CD4-positive, alpha-beta T cell treated with Interleukin-6 at 100 ng/mL for 8 hours (primary cell): Measurements from ENCODE around the gene NUMB.
"Not testable (repeated sequence)": the region's sequence is repeated elsewhere in the genome, so short reads cannot be mapped to it uniquely, and the experiment has no call there.

Experiments used
- DNase-seq: peaks from one replicate; pipeline ENCODE4 v3.0.0-alpha.2; 2020; ENCODE audit warnings: mixed read lengths, low spot score

The NUMB gene

GRCh38 chr14:73359445-73359844, 98.9 kb downstream of the NUMB start:
- no peak for DNase-seq

DNA sequence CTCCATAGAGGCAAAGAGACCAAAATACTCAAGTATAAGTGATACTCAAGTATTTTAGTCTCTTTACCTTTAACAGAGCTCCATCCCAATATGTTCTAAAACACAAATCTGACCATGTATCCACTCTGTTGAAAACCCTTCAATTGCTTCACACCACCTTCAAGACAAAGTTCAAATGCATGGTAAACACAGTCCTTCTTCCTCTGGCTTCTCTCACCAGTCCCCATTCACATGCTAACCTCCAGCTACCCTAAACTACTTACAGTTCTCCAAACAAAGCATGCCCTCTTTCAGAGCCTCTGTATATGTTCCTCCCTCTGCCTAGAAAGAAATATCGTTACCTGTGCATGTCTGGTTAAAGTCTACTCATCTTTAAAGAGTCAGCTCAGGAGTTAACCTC, 100.2 kb downstream of the NUMB start:
- DNase-seq, result no peak

DNA sequence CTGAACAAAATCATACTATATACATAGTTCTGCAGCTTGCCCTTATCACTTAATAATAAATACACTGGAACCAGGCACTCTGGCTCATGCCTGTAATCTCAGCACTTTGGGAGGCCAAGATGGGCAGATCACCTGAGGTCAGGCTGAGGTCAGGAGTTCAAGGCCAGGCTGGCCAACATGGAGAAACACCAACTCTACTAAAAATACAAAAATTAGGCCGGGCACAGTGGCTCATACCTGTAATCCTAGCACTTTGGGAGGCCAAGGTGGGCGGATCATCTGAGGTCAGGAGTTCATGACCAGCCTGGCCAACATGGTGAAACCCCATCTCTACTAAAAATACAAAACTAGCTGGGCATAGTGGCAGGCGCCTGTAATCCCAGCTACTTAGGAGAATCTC, 109.3 kb downstream of the NUMB start:
- not testable (repeated sequence) for DNase-seq

- DNase-seq, result no peak
Observed at GRCh38 chr14:73344319-73344718, 114.0 kb downstream of the NUMB start.

DNA sequence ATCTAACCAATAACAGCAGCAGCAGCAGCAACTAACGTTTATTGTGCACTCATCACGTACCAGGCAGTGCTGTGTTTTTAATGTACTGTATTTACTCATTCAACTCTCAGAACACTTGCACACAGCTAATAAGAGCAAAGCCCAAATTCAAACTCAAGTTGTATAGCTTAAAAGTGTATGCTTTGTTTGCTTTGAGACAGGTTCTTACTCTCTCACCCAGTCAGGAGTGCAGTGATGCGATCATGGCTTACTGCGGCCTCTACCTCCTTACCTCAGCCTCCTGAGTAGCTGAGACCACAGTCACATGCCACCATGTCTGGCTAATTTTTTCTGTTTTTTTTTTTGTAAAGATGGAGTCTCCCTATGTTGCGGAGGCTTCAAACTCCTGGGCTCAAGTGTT, 115.7 kb downstream of the NUMB start:
- no peak for DNase-seq

DNA sequence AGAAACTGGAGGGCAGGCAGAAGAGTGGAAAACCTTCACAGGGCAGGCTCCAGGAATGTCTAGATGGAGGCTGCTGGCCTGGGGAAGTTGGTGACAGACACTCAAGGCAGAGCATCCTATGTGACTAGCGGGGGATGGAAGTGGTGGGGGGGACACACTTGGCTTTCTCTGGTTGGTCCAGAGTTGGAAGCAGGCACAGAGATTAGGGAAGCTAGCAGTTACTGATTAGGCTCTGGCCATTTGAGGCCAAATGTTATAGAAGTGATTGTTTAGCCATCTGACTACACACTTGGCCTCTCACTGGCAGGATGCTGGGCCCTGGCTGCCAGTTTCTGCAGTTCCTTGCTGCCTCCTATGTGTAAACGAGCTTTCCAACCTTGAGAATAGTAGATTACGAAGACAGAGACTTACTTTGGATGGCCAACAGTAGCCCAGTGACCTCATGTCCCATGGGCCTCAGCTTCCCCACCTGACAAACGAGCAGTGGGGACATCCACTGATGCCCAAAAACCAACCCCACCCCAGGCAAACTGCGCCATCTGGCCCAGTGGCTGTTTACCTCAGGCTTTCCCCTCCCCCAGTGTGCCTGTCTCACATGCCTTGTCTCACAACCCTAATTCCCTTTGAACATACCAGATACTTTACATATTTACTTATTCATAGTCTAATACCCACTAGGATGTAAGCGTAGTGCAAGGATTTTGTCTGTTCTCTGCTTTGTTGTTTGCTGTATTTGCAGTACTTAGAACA, 118.3 kb downstream of the NUMB start:
- DNase-seq, result no peak

DNA sequence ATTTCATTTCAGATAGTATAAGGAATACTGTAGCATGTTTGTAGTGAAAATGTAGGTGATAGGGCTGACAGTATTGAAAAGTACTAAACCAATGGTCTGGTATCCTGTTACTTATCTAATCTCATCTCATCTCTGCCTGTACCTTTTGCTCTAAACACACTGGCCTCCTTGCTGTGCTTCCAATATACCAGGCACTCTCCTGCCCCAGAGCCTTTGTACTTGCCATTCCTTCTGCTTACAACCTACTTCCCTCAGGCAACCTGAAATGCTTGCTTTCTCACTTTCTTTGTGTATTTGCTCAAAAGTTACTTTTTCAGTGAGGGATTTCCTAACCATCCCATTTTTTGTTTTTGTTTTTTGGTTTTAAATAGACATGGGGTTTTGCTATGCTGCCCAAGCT, 119.1 kb downstream of the NUMB start:
- DNase-seq, result no peak

- no peak for DNase-seq
Observed at GRCh38 chr14:73338551-73338950, 119.8 kb downstream of the NUMB start.

DNA sequence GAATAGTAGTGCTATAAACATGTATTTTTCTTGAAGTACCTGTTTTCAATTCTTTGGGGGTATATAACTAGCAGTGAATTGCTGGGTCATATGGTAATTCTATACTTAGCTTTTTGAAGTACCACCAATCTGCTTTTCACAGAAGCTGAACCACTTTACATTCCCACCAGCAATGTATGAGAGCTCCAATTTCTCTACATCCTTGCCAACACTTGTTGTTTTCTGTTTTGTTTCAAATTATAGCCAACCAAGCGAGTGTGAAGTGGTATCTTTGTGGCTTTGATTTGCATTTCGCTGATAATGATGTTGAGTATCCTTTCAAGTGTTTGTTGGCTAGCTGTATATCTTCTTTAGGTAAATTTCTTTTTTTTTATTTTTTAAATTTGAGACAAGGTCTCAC, 125.3 kb downstream of the NUMB start:
- no peak for DNase-seq

DNA sequence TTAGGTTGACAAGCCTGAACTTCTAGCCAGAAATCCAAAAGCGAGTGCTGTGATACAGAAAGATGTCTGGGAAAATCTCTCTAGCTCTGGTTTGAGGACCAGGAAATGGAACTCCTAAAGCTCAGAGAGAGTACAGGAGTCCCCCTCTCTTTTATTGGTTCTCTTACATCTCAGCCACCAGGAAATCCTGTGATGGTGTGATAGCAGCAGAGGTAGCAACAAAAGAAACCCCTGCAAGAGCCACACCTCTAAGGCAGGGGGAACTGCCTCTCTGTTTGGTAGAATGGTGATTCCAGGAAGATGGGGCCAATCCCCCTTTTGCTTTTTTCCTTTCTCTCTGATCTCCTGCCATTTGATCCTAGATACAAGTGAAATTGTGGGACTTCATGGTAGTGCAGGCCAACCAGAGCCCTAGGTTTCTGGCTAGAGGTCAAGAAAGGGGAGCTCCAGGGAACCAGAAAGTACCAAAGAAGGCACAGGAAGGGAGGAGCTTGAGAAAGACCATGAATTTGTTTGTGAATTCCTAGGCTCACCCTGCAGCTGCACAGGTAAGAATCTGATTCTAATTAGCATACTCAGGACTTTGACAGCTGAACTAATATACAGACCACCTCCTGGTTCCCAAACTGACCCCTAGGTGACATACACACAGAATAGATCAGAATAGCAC, 132.6 kb downstream of the NUMB start:
- DNase-seq, result peak; percentile 29

DNA sequence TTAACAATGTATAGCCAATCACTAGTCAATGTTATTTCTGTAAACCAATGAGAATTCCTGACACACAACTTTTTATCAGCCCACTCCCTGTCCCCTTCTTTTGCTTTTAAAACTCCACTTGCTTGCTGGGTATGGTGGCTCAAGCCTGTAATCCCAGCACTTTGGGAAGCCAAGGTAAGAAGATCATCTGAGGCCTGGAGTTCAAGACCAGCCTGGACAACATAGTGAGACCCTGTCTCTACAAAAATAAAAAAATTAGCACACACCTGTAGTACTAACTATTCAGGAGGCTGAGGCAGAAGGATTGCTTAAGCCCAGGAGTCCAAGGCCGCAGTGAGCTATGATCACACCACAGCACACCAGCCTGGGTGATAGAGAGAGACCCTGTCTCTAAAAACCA, 133.3 kb downstream of the NUMB start:
- no peak for DNase-seq

DNA sequence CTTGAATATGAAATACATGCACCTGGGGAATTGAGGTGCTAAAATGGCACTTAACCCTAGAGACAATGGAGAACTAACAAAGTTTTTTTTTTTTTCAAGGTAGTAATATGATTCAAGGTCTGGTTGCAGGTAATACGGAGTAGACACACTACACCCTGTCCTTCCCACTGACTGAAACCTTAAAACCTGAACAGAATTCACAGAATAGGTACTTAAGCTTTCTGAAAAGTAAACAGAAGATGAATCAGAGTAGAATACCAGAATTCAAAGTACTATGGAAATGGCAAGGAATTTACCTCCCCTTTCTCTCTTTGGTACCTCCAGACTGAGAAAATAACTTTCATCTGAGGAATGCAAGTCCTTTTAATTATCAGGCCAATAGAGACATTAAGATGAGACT, 133.8 kb downstream of the NUMB start:
- DNase-seq, result no peak

DNA sequence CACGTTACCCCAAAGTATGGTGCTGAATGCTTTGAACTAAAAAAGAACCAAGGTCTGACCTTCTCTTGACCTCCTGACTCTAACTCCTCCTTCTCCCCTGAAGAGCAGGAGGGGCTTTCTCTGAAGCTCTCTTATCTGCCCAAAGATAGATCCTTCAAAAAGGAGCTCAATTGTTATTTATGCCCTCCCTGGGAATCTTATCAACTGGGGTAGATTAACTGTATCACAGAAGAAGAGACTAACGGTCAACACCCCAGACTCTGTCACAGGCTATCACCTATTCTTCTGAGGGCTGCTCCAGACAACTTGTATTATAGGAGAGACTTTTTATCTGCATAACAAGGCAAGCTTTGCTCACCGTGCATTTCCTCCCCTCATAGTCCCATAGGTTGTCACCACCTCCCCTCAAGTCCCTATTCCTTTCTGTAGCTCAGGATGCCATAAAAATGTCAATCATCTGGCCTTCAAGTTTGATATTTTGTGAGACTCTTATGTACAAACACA, 134.4 kb downstream of the NUMB start:
- DNase-seq, result no peak

DNA sequence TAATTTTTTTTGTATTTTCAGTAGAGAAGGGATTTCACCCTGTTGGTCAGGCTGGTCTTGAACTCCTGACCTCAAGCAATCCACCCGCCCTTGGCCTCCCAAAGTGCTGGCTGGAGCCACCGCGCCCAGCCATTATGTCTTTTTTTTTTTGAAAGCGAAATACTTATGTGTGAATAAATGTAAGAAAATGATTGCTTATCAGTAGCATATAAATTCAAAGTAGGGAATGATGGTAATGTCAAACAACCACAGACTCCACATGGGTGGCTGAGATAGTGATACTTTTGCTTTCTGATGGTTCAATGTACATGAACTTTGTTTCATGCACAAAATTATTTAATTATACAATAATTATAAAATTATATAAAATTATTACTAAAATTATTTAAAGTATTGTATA, 145.2 kb downstream of the NUMB start:
- no peak for DNase-seq

DNA sequence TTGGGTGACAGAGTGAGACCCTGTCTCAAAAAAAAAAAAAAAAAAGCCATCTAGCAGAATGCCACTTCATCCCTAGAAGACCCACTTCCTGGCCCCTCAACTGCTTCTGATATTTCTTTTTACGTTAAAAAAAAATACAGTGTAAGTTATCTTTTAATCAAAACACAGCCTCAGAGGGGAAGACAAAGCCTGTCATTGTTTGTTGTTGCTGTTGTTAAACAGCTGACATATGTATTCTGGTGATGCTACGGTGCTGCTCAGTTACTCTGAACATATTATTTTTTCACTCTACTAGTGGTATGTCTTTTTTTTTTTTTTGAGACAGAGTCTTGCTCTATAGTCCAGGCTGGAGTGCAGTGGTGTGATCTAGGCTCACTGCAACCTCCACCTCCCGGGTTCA, 145.7 kb downstream of the NUMB start:
- no peak for DNase-seq

DNA sequence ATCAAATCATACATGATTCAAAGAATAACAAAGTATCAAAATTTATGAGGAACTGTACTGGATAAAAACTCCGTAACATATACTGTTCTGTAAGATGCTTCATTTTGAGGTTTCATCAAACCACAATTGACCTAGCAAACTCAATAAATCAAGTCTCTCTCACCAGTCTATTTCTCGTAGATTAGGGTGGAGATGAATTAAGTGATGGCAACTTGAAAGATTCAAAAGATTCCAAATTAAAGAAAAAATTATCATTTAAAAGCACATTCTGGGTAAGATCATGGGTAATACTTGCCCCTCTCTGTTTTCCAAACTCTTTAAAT, 146.7 kb downstream of the NUMB start:
- no peak for DNase-seq

GRCh38 chr14:73309207-73309606, 149.1 kb downstream of the NUMB start:
- DNase-seq, result not testable (repeated sequence)

DNA sequence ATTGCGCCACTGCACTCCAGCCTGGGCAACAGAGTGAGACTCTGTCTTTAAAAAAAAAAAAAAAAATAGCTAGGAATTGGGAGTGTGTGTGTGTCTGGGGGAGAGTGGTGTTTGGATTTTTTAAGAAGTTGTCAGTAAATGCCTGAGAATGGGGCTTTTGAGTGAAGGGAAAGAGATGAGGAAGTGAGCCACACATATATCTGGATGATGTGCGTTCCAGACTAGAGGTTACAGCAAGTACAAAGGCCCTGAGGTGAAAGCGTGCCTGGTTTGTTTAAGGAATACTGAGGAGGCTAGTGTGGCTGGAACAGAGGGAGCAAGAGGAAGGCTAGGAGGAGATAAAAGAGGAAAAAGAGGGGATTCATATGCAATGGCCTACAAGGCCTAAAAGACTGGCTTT, 151.1 kb downstream of the NUMB start:
- DNase-seq, result no peak

DNA sequence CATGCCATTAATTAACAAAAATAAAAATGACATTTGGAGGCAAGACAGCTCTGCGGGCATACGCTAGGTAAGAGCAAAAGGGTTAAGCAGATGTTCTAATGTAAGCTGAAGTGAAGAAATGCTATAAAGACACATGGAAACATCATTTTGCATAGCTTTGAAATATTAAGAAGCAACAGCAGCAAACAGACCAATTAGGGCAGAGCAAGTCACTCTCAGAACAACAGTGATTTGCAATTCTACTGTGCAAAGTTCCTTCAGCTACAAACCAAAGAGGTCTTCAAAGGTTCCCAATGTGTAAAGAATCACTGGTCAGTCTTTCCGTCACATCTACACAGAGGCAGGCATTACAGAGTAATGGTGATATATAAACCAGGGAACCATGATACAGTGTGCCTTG, 152.8 kb downstream of the NUMB start:
- no peak for DNase-seq

DNA sequence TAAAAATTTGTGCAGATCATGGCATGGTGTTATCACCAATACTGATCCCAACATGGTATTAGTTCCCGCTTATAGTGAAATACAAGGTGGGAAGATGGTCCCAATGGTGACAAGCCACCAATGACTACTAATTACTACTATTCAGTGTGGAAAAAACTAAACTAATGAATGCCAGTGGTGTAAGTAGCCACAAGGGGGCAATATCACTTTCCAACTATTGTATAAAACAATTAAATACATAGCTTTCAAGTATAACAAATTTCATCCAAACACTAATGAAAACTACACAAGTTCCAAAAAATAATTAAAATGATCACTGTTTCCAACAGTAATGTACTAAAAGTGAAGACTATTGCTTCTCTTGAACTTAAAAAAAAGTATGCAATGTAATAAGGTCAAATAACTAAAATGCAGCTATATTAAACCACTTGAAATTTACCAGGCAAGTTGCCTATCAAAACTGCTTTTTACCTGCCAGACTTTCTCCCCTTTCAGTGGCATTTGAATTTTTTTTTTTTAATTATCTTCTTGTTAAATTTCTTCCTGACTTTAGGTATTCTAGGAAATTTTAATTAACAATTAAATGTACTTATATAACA, 163.0 kb downstream of the NUMB start:
- peak; percentile 27 for DNase-seq

- no peak for DNase-seq
Observed at GRCh38 chr14:73293782-73294781, 164.3 kb downstream of the NUMB start.

GRCh38 chr14:73290279-73290678, 168.1 kb downstream of the NUMB start:
- no peak for DNase-seq
